Fibroblast of villous mesenchyme (primary cell): ENCODE results near the gene CYP26A1. TPM values are rescaled to one million over a fixed set of nuclear protein-coding genes. Genes with fewer than 3 reads are reported as not detected.
A peak's percentile ranks its signal among the peaks of the same experiment; 100 is the strongest.

ENCODE experiments used
- DNase-seq: peaks from one replicate; pipeline ENCODE4 v3.0.0-alpha.2; 2010; ENCODE audit warnings: low read depth
- H3K4me3 ChIP-seq: 2 replicates; pipeline ENCODE4 v1.5.1; 2011; ENCODE audit warnings: low read depth, mild to moderate bottlenecking, low read length
- total RNA-seq: library from RNA; depleted of rRNA; stranded (reverse); fragments of >200 nt; gene quantifications from 2 replicates; pipeline ENCODE4 v1.2.3, GENCODE V29; 2012
- TF ChIP-seq, protein P1 (sequence below): IDR thresholded peaks from 2 replicates; pipeline ENCODE4 v1.5.1; 2012; ENCODE audit warnings: low read depth, mild to moderate bottlenecking, low read length; ENCODE audit not compliant: insufficient read depth

The CYP26A1 gene, protein sequence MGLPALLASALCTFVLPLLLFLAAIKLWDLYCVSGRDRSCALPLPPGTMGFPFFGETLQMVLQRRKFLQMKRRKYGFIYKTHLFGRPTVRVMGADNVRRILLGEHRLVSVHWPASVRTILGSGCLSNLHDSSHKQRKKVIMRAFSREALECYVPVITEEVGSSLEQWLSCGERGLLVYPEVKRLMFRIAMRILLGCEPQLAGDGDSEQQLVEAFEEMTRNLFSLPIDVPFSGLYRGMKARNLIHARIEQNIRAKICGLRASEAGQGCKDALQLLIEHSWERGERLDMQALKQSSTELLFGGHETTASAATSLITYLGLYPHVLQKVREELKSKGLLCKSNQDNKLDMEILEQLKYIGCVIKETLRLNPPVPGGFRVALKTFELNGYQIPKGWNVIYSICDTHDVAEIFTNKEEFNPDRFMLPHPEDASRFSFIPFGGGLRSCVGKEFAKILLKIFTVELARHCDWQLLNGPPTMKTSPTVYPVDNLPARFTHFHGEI
- under 0.01 TPM in 1 of 2 replicates, not detected in the other for total RNA-seq

DNA sequence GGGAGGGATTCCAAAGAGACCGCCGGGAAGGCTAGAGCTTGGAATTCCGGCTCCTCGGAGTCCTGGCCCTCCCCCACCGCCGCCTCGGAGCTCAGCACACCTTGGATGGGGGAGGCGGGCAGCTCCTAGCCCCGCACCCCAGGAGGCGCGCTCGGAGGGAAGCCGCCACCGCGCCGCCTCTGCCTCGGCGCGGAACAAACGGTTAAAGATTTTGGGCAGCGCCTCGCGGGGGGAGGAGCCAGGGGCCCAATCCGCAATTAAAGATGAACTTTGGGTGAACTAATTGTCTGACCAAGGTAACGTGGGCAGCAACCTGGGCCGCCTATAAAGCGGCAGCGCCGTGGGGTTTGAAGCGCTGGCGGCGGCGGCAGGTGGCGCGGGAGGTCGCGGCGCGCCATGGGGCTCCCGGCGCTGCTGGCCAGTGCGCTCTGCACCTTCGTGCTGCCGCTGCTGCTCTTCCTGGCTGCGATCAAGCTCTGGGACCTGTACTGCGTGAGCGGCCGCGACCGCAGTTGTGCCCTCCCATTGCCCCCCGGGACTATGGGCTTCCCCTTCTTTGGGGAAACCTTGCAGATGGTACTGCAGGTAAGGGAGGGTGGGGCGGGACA, at the start of gene CYP26A1:
CYP26A1 (plus strand) TSS at position 355 of the 608 bp plus-strand sequence; CDS start at position 397, 42 bp downstream.
- H3K4me3 ChIP-seq: peak within 1 kb of the TSS; percentile 9
- TF ChIP-seq, protein P1, sequence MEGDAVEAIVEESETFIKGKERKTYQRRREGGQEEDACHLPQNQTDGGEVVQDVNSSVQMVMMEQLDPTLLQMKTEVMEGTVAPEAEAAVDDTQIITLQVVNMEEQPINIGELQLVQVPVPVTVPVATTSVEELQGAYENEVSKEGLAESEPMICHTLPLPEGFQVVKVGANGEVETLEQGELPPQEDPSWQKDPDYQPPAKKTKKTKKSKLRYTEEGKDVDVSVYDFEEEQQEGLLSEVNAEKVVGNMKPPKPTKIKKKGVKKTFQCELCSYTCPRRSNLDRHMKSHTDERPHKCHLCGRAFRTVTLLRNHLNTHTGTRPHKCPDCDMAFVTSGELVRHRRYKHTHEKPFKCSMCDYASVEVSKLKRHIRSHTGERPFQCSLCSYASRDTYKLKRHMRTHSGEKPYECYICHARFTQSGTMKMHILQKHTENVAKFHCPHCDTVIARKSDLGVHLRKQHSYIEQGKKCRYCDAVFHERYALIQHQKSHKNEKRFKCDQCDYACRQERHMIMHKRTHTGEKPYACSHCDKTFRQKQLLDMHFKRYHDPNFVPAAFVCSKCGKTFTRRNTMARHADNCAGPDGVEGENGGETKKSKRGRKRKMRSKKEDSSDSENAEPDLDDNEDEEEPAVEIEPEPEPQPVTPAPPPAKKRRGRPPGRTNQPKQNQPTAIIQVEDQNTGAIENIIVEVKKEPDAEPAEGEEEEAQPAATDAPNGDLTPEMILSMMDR: no peak
- DNase-seq: no peak

DNA sequence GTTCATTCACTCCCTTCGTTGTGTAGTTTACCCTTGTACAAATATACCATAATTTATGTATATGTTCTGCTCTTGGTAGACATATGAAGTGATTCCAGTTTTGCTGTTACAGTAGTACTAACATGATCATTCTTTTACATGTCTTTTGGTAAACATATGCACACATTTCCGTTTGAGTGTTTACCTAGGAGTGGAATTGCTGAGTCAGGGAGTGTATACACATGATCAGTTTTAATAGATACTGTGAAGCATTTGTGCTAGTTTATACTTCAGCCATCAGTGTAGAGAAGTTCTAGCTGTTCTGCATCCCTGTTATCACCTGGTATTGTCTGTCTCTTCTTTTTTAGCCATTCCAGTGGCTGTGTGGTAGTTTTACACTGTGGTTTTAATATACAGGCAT, 47.6 kb upstream of the CYP26A1 start:
- DNase-seq: no peak
- TF ChIP-seq, protein P1: no peak
- no peak overlapping the region for H3K4me3 ChIP-seq

DNA sequence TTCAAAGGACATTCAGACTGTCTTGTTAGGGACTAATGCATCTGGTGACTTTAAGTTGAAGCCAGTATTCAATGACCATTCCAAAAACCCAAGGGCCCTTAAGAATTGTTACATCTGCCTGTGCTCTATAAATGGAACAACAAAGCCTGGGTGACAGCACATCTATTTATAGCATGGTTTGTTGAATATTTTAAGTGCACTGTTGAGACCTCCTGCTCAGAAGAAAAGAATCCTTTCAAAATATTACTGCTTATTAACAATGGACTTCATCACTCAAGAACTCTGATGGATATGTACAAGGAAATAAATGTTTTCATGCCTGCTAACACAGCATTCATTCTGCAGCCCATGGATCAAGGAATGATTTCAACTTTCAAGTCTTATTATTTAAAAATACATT, 46.2 kb upstream of the CYP26A1 start:
- H3K4me3 ChIP-seq: no peak overlapping the region
- TF ChIP-seq, protein P1: no peak
- no peak for DNase-seq

DNA sequence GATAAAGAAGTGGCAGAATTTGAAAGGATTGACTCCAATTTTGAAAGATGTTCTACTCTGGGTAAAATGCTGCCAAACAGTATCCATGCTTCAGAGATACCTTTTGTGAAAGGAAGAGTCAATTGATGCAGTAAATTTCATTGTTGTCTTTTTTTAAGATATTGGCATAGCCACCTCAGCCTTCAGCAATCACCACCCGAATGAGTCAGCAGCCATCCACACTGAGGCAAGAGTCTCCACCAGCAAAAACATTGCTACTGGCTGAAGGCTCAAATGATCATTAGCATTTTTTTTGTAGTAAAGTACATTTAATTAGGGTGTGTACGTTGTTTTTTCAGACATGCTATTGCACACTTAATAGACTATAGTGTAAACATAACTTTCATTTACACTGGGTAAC, 44.8 kb upstream of the CYP26A1 start:
- DNase-seq: peak; percentile 26
- no peak overlapping the region for H3K4me3 ChIP-seq
- TF ChIP-seq, protein P1: no peak

DNA sequence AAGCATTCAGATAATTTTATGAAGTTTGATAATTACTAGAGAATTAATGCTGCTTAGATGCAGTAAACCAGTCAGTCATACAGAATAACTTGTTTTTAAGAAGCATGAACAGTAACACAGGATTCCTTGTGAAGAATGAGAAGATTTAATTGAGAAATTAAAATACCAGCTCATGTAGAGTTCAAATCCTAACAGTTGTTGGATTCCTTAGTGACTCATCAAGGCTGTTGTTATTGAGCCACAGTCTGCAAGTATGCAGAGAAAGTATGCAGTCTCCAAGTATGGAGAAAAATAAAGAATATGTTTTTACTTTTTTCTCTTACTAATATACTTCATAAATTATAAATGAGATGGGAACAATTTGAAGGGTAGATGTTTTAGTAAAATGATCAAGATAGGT, 43.3 kb upstream of the CYP26A1 start:
- TF ChIP-seq, protein P1: no peak

DNA sequence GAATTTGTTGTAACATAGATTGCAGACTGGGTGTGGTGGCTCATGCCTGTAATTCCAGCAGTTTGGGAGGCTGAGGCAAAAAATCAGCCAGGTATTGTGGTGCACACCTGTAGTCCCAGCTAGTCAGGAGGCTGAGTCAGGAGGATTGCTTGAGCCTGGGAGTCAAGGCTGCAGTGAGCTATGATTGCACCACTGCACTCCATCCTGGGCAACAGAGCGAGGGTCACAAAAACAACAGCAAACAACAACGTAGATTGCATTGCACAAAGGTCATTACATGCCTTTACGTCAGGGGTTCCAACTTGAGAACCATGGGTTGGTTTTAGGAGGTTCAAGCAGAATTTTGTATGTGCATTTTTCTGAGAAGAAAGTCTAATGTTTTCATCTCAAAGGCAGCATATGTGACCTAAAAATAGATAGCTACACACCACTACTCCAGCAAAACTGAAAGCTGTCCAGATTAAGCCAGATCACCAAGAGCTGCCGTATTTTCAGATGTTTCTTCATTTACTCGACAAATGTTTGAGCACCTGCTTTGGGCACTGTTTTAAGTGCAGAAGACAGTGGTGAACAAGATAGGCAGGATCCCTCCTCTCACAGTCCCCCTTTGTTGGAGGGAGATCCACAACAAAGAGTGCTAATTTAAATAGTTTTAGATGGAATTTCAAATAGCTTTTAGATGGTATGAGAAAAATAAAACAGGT, 41.4 kb upstream of the CYP26A1 start:
- TF ChIP-seq, protein P1: no peak
- H3K4me3 ChIP-seq: no peak overlapping the region
- peak; percentile 34 for DNase-seq

More for the DNA sequence above, 43.3 kb upstream of the CYP26A1 start:
- DNase-seq: peak; percentile 73
- H3K4me3 ChIP-seq: no peak overlapping the region
